ENCODE data around the gene CLNK. TPM values are rescaled to one million over a fixed set of nuclear protein-coding genes. Genes with fewer than 3 reads are reported as not detected.

CLNK gene
- total RNA-seq, 4 donors from 2014 or later = 0.17 to 1.3 (median 0.45) TPM; not detected in 1

DNA sequence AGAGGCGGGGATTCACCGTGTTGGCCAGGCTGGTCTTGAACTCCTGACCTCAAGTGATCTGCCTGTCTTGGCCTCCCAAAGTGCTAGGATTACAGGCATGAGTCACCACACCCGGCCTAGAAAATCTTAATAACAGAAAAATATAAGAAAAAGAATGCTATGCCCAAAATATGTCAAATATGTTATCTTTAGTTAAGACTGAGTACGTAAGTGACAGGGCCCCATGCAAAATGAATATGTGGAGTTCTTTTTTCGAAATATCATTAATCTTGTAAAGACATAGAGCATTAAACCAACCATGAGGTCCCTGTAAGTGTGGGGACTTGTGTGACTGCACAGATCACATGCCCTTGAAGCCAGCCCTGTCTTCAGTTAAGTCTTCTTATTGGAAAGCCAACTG is 218.4 kb downstream of the CLNK start:
- intact Hi-C loops (cut with DNase I; ENCODE audit: low total_unique reads) = no loop called here
- 79 to 93% methylated on average over 5 of the region's 5 CpGs for WGBS, 2 donors
- DNase-seq (ENCODE audit: low spot score in 2 of 2) = no peak
- TF ChIP-seq POLR2A (IDR thresholded peaks at IDR 0.05) = no peak
- TF ChIP-seq, protein P1, sequence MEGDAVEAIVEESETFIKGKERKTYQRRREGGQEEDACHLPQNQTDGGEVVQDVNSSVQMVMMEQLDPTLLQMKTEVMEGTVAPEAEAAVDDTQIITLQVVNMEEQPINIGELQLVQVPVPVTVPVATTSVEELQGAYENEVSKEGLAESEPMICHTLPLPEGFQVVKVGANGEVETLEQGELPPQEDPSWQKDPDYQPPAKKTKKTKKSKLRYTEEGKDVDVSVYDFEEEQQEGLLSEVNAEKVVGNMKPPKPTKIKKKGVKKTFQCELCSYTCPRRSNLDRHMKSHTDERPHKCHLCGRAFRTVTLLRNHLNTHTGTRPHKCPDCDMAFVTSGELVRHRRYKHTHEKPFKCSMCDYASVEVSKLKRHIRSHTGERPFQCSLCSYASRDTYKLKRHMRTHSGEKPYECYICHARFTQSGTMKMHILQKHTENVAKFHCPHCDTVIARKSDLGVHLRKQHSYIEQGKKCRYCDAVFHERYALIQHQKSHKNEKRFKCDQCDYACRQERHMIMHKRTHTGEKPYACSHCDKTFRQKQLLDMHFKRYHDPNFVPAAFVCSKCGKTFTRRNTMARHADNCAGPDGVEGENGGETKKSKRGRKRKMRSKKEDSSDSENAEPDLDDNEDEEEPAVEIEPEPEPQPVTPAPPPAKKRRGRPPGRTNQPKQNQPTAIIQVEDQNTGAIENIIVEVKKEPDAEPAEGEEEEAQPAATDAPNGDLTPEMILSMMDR (IDR thresholded peaks at IDR 0.05) = no peak
- no peak overlapping the region for H3K4me3 ChIP-seq (ENCODE audit: low read depth, poor library complexity, severe bottlenecking)

DNA sequence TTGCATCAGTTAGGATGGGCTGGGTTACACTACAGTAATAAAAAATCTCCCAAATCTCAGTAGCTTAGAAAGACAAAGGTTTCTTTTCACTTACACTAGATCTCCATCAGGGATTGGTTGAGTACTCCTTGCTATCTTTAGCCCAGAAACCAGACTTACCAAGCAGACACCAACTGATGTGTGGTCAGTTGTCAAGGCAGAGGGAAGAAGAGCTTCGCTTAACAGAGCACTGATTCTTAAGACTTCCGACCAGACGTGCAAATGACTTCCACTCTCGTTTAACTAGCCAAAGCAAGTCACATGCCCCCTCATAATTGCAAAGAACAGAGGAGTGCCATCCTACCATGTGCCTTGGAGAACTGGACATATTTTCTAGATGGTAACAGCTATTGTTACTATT is 221.7 kb downstream of the CLNK start:
- intact Hi-C loops (cut with DNase I; ENCODE audit: low total_unique reads) = no loop called here
- 92 to 95% methylated on average over 4 of the region's 4 CpGs for WGBS, 2 donors
- no peak for TF ChIP-seq POLR2A (IDR thresholded peaks at IDR 0.05)
- TF ChIP-seq, protein P1 (IDR thresholded peaks at IDR 0.05) = no peak
- no peak overlapping the region for H3K4me3 ChIP-seq (ENCODE audit: low read depth, poor library complexity, severe bottlenecking)
- no peak for DNase-seq (ENCODE audit: low spot score in 2 of 2)

DNA sequence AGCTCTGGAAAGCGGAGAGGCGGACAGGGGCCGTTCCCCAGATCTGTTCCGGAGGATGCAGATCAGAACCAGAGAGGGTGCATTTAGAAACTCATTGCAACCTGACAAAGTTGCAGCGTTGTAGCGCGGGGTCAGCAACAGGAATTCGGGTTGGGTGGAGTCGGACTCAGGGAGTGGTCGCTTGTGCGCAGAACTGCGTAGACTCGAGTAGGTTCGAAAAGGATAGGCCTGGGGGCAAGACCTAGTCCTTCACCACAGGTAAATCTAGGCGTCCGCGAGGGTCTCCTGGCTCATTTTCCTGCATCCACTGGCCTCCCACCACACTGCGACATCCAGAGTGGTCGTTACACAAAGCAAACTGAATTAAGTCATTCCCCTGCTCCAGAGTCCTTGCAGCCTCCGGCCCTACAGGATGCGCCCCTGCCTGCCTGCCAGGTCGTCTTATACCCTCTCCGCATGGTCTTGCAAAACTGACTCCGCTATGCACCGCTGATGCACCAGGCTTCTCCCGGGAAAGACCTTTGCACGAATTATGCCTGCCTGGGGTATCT is 222.6 kb downstream of the CLNK start:
- no peak for TF ChIP-seq POLR2A (IDR thresholded peaks at IDR 0.05)
- TF ChIP-seq, protein P1 (IDR thresholded peaks at IDR 0.05) = no peak
- DNase-seq (ENCODE audit: low spot score in 2 of 2) = no peak
- no peak overlapping the region for H3K4me3 ChIP-seq (ENCODE audit: low read depth, poor library complexity, severe bottlenecking)
- 53 to 56% methylated on average over 27 of the region's 27 CpGs for WGBS, 2 donors
- intact Hi-C loops (cut with DNase I; ENCODE audit: low total_unique reads) = no loop called here

DNA sequence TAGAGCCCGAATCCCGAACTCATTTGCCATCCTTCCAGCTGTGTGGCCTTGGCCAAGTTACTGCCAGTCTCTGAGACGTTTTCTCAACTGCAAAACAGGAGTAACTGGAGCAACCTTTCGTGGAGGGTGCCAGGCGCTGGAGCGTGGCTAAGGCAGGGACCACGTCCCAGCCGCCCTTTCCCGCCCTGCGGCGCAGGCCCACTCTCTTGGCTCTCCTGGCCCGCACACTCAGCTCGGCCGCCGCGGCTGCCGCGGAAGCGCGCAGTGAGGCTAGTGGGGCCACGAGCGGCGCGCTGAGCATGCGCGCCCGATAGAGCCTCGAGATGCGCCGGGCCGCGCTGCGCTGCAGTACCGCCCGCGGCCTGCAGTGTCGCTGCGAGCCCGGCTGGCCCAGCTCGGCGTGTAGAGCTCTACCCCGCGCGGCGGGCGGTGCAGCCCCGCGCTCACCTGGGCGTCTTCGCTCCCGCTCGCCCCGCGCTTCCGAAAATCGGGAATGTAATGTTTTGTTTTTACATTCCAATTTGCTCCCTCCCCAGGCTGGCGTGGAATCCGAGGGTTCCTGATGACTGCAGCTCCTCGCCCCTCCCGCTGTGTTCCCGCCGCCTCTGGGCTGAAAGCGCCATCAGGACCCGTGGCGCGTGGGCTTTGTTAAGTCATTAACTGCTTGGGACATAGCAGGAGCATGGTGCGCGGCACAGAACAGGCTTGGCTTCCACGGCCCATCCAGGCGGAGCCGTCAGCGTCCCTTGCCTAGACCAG is 223.3 kb downstream of the CLNK start:
- WGBS, 2 donors = 7 to 11% methylated on average over 42 to 64 of the region's 72 CpGs
- TF ChIP-seq, protein P1 (IDR thresholded peaks at IDR 0.05) = no peak
- no peak for TF ChIP-seq POLR2A (IDR thresholded peaks at IDR 0.05)
- intact Hi-C loops (cut with DNase I; ENCODE audit: low total_unique reads) = no loop called here
- no peak for DNase-seq (ENCODE audit: low spot score in 2 of 2)
- H3K4me3 ChIP-seq (ENCODE audit: low read depth, poor library complexity, severe bottlenecking) = no peak overlapping the region

DNA sequence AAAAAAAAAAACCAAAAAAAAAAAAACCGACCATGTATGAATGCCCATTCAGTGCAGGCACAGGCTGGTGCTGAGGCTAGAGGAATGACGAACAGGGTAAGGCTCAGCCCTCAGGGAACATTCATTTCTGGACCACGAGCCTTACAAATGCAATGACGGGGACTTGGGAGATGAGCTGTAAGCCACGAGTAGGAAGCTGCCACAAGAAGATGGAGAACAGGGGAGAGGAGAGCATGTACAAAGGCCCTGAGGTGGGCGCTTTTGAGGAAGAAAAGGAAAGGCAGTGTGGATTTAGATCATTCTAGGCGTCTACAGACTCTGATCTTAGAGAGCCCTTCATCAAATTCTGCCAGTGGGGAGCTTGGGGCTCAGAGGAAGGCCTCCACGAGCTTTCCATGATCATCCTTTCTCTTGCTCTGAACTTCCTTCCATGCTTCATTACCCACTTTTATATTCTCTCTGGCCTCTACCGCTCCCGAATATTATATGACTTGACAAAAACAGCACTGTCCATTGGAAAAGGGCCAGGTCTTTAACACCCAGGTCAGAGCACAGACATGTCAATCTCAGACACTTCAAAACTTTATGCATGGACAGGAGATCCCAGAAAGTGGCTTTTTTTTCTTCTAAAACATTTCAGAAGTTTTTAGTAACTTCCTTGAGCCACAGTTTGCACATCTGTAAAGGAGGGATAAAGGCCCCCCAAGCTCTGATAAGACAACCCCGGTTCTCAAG is 224.1 kb downstream of the CLNK start:
- 77 to 86% methylated on average over 11 of the region's 11 CpGs for WGBS, 2 donors
- no peak overlapping the region for H3K4me3 ChIP-seq (ENCODE audit: low read depth, poor library complexity, severe bottlenecking)
- intact Hi-C loops (cut with DNase I; ENCODE audit: low total_unique reads) = no loop called here

More for the DNA sequence above, 224.1 kb downstream of the CLNK start:
- no peak for DNase-seq (ENCODE audit: low spot score in 2 of 2)
- TF ChIP-seq POLR2A (IDR thresholded peaks at IDR 0.05) = no peak
- TF ChIP-seq, protein P1 (IDR thresholded peaks at IDR 0.05) = no peak

All from lower leg skin (tissue), 4 donors.